NCI-H2107 treated with DMSO at 0.1 percent for 48 hours (cell line): Measurements from ENCODE around the gene PTH1R.
A peak's percentile ranks its signal among the peaks of the same experiment; 100 is the strongest.

Source experiments
- DNase-seq: peaks from one replicate; lab custom pipeline; 2025; ENCODE audit not compliant: unreplicated experiment; lab: John Stamatoyannopoulos, UW

Gene PTH1R

DNA sequence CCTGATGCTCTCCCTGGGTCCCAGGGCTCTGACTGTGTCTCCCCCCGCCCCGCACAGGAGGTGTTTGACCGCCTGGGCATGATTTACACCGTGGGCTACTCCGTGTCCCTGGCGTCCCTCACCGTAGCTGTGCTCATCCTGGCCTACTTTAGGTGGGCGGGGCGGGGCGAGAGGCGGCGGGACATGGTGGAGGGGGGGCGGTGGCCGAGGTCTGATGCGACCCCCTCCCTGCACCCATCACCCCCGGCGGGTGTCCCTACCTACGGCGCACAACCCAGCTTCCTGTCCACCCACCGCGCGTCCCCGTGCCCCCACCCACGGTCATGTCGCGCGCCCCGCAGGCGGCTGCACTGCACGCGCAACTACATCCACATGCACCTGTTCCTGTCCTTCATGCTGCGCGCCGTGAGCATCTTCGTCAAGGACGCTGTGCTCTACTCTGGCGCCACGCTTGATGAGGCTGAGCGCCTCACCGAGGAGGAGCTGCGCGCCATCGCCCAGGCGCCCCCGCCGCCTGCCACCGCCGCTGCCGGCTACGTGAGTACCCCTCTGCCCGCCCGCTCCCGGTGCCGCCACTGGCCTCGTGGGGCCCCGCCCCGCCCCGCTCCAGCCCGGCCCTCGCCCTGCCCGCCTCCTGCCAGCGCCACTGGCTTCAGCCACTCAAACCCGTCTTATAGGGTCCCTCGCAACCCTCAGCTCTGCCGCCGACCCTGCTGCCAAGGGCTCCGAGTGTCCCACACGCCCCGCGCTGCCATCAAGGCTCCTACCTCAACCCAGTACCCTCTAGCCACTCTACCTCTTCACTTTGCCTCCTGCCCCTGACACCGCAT lies 21.0 kb downstream of the PTH1R start:
- DNase-seq, result no peak

DNA sequence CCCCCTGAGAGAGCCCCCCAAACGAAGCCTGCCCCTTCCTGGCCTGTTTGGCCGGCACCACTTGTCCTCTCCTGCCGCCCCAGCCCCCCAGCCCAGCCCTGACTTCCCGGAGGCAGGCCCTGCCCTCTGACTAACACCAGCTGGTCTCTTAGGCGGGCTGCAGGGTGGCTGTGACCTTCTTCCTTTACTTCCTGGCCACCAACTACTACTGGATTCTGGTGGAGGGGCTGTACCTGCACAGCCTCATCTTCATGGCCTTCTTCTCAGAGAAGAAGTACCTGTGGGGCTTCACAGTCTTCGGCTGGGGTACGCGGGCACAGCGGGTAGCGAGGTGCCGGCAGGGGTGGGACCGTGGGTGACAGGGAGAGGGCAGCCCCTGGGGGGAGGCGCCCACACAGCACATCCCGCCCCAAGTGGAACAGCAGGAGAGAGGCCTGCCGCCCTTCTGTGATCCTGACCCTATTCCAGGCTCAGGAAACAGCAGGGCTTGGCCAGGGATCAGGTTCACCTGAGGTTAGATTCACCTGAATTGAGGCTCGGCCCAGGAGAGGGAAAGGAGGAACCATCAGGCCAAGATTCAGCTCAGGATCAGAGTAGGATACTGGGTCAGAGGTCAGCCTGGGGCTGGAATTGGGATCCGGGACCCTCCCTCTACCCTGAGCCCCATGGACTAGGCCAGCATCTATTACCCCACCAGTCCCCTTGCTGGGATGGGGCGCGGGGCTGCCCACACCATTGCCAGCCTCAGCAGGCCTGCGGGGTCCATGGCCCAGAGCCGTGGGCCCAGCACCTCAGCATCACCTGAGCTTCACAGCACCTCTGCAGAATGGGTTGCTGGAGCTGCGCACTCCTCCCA lies 21.9 kb downstream of the PTH1R start:
- no peak for DNase-seq

DNA sequence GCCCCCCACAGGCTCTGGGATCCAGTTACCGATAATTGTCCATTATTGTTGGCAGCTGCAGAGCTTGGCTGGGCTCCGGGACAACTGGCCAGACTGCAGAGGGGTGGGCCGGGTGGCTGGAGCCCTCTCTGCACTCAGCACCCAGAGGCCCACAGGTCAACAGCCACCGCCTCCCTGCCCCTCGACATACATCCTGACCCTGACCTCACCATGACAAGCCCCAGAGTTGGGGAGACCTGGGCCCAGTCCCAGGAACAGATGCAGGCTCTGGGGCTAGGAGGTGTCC lies 22.4 kb downstream of the PTH1R start:
- peak; percentile 6 for DNase-seq

DNA sequence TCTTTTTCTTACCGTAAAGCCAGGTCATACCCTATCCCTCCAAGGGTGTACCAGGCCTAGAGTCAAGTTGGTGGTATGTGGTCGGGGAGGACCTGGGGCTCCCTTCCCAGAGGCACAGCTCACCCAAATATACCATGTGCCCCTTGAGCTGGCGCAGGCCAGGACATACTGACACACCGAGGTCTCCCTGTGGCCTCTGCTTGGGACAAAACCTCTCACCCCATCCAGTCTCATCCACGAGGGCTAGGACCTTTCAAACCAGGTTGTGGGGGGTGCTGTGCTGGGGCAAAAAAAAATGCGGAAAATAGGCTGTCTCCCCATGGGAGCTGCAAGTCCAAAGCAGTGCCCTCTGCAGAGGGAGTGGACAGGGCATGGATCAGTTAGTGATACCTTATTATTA lies 22.8 kb downstream of the PTH1R start:
- no peak for DNase-seq

DNA sequence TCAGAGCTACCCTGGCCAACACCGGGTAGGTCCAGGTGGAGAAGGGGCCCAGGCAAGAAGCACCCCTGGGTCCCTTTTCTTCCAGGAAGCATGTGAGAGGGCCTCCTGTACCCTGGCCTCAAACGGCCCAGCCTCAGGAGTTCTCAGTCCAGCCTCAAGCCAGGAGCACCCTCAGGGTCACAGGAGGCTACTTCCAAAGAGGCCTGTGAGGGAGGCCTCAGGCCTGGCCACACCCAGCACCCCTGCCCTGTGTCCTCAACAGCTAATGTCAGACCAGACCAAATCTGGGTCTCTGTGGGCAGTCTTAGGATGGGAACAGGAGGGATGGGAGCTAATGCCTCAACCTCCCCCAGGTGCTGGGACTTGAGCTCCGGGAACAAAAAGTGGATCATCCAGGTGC lies 23.5 kb downstream of the PTH1R start:
- no peak for DNase-seq

DNA sequence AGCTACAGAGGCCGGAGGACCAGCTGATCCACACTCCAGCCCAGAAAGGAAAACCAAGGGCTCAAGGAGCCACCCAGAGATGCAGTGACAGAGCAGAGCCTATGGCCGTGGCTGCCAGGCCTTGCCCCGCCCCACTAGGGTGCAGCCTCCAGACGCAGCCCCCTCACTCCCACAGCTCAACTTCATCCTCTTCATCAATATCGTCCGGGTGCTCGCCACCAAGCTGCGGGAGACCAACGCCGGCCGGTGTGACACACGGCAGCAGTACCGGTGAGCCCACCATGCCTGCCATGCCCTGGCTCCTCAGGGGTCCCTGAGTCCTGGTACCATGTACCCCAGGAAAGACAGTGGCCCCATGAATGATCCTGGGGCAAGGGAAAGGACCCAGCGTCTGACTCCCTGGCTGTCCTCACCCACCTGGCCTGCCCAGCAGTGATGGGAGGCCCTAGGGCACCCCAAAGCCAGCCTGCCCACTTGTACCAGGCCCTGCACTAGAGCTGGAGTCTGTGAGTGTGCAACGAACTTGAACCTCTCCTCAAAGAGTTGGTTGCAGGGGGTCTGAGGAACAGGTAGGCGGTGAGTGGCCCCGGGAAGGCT lies 24.2 kb downstream of the PTH1R start:
- DNase-seq, result no peak

DNA sequence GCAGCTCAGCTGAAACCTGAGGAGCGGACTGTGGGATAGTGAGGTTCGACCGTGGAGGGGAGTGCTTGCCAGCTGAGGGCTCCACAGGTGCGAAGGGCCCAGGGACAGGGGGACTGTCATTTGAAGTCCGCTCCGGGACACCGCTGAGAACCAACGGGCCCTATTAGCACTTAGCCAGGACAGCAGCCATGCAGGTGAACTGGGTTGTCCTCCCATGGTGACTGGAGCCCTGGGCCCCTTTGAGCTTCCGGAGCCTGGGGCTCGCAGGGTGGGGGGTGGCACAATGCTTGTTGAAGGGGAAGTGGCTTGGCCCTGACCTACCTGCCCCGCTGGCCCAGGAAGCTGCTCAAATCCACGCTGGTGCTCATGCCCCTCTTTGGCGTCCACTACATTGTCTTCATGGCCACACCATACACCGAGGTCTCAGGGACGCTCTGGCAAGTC lies 24.7 kb downstream of the PTH1R start:
- DNase-seq, result no peak

DNA sequence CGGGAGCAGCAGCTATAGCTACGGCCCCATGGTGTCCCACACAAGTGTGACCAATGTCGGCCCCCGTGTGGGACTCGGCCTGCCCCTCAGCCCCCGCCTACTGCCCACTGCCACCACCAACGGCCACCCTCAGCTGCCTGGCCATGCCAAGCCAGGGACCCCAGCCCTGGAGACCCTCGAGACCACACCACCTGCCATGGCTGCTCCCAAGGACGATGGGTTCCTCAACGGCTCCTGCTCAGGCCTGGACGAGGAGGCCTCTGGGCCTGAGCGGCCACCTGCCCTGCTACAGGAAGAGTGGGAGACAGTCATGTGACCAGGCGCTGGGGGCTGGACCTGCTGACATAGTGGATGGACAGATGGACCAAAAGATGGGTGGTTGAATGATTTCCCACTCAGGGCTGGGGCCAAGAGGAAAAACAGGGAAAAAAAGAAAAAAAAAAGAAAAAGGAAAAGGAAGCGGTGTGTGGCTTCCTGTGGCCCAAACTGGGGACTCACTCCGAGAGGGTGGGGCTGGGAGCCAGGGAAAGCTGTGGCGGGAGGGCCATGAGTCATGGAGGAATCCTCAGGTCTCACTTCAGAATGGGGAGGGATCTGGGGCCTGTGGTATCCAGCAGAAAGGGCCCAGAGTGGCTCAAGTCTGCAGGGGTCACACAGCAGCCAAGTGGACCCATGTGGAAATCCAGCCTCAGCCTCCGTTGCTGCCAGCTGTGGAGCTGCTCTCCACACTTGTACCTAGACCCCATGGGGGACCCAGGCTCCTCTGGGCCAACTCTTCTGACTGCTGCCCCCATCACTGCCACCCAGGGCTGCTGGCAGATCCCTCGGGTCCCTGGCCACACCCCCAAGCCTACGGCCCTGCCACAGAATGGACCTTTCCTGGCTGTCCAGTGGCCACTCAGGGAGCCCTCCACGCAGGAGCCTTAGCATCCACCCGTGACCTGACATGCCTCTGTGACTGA lies 26.1 kb downstream of the PTH1R start:
- DNase-seq, result no peak

DNA sequence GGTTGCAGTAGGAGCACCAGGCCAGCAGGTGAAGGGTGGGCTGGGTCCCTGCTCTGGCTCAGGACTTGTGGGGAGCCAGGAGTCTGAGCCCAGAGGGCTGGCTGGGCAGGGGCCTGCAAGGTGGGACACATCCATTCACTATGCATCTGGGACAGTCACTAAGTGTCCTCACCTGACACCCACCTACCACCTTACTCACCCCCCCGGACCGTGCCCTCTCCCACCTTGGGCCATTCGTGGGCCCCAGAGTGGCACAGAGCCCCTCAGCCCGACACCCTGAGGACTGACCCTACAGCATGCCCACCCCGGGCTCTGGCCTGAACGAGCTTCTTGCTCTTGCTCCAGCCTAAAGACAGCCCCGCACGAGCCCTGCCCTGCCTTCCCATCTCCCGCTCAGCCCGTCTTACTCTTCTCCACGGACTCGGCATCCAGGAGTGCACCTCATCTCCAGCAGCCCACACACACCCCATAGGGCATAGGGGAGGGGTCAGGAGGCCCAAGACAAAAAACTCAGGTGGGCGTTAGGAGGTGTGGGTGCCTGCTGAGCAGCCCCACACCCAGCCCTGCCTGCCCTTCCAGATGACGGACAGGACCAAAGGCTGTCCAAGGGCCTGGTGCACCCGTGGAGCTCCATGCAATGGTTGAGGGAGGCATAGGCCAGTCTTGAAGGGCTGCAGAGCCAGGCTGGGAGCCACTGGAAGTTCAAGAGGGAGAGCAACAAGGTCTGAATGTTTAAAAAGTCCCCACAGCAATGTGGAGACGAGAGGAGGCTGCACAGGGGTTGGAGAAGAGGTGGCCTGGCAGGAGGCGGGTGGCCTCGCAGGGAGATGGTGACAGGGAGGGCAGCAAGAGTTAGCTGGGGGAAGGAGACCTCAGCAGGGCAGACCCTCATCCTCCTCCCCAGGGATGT lies 27.0 kb downstream of the PTH1R start:
- no peak for DNase-seq

DNA sequence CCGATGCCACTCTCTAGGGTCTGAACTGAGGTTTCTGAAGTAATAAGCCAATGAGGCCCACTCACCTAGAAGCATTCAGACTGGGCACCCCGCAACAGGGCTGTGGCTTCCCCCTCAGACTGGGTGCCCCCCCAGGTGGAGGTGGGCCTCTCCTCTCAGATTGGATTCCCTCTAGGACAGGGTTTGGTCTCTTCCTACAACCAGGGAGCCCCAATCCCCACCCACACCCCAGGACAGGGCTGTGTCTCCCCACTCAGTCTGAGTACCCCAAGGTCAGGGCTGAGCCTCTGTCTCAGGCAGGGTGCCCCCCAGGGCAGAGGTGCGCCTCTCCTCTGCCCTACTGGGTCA lies 27.7 kb downstream of the PTH1R start:
- DNase-seq, result no peak

DNA sequence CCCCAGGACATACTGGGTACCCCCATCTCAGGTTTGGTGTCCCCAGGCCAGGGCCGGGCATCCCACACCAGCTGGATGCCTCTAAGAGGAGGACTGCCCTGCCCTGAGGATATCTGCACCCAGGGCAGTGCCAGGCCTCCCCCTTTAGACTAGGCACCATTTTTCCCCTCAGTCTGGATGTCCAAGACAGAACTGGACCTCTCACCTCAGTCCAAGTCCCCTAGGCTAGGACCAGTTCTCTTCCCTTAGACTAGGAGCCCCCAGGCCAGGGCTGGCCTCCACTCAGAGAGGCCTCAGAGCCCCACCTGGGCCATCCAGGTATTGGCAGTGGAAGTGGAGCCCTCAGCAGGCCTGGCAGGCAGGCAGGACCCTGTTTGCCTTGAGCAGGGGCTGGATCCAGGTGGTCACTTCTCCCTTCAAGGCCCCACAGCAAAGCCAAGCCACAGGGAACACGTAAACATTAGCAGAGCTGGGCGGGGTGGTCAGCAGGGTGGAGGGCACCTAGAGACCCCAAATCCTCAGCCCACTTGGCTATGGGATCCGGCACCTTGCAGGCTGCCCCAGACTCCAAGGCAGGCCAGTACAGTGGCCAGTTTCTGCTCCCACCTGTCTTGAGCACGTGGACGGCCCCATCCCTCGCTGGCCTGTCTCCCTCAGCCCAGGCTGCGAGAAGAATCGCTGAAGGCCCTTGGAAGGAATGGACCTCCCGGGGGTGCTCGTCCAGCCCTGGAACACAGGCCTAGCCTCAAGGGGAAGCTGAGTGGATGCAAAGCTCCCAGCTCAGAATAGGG lies 28.3 kb downstream of the PTH1R start:
- DNase-seq, result no peak

DNA sequence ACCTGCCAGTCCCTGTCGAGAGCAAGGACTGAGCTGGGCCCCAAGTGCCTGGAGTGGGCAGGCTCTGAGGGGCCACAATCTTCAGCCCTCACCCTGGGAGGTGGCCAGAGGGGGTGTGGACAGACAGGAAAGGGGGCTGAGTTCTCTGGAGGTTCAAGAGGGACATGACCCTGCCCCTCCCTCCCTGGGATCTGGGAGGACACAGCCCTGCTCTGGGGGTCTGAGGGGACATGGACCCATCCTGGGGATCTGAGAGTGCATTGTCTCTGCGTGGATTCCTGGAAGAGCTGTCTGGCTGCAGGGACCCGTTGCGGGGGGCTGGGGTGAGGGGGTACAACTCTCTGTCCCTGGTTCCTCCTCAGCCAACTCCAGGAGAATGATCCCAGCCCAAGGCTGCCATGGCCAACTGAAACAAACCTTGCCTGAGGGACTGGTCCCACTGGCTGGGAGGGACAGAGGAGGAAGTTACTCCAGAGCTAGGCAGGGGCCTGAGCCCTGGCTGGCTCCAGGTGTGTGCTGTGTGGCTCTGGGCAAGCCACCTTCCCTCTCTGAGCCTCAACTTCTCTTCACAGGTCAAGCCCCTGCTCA lies 29.0 kb downstream of the PTH1R start:
- DNase-seq, result no peak

DNA sequence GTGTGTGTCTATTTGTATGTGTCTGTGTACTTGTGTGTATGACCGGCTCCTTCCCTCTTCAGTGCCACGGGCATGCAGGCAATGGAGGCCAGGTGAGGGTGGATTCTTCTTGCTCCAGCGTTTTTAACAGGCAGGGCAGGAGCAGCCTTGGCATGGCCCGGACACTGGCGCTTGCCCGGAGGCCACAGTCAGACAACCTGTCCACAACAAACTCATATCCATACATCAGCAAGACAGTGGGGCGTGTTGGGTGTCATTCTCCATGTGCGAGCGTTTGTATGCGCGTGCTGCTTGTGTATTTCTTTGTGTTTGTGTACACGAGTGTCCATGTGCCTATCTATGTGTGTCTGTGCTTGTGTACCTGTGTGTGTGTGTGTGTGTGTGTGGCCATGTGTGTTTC lies 29.8 kb downstream of the PTH1R start:
- DNase-seq, result no peak

DNA sequence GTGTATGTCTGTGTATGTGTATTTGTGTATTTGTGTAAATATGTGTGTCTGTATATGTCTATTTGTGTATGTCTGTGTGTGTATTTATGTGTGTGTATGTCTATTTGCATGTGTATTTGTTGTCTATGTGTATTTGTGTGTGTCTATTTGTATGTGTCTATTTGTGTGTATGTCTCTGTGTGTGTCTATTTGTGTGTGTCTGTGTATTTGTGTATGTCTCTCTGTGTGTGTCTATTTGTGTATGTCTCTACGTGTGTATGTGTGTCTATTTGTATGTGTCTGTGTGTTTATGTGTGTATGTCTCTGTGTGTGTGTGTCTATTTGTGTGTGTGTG lies 30.4 kb downstream of the PTH1R start:
- no peak for DNase-seq

DNA sequence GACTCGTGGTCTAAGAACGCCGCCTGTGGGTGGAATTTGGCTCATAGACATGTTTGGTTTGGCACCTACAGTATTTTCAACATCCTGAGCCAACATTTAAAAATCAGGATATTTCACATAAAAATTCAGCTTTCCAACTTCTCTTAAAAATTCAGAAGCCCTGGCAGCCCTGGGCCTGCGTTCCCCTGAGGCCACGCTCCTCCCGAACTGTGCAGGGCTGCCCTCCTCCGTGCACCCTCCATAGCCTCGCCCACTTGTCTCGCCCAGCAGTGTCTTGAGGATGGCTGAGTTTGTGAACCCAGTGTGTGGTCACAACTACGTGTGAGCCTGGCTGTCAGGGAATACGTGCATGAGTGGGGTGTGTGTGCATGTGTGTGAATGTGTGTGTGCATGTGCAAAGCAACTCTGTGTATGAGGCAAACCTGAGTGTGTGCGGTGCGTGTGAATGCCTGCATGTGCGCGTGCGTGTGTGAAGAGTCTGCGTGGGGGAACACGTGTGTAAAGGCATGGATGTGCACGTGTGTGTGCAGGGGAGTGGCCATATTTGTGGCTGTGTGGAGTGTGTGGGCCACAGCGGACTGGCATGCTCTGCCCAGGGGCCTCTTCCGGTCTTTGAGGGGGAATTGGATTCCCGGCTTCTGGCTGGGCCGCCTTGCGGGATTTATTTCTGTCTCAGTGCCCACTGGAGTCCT lies 30.9 kb downstream of the PTH1R start:
- no peak for DNase-seq

DNA sequence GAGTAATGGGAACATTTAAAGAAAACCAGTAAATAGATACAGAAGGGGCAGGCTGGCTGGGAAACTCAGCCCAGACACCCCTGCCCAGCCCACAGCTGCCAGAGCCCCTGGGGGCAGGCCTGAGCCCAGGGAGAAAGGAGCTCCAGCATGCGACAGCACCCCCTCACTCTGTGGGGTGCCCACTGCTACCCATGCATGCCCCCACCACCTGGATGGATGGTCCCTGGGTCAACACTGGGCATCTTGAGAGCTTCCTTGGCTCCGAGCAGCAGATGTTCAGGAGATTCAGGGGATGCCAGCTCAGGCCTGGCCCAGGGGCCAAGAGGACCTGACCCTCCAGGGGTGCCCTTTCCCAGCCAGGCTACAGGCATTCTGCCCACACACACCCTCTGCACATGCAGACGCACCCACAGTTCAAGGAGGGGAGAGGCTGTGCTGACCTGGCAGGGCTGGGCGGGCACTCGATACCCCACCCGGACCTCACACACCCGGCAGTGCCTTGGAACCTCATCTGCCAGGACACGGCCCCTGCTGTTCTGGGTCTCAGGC lies 31.5 kb downstream of the PTH1R start:
- no peak for DNase-seq

DNA sequence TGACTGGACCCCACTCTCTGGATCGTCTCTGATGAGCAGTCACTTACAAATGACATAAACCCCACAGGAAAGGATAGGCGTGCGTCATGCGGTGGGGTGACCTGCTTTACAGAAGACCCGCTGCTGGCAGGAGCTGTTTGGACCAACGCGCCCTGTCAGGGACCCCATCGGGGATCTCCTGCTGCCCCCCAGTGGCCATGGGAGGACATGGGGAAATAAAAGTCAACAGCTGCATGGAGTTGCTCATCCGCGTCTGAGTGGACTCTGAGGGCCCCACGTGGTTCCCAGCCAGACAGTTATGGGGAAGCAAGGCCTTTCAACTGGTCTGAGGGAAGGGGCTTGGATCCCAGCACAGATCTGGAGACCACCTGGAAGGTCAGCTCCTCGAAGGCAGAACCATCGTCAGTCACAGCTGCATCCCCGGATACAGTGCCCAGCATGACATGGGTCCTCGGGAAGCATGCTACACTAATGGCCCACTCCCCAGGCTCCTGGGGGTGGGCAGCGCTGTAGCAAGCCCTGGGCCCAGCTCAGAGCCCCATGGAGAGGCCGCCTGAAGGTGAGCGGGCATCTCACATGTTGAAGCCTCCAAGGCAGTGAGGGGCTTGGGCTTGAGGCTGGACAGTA lies 32.1 kb downstream of the PTH1R start:
- peak; percentile 63 for DNase-seq
